ENCODE results near the gene PPP1R9A.
A peak's percentile ranks its signal among the peaks of the same experiment; 100 is the strongest.

Gene PPP1R9A

DNA sequence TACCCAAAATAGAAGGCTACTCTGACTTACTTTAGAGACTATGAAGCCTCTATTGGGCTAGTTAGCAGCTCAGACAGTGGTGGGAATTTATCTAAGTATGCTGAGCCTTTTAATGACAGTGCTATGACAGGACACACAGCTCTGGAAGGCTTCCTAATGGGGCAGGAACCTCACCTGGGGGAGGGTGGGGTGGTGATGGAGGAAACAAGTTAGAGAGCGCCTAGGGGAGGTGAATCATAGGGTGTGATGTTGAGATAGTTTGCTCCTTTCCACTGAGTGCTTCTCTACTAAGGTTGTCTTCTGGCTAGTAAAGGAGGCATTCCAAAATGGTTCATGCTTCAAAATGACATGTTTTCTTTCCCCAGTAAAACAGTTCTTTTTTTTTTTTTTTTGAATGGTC, 42.1 kb downstream of the PPP1R9A start:
- Histone ChIP-seq H3K9me3 (ENCODE audit: control insufficient read depth in 2 of 2, low read length in 2 of 2) (no peaks in the 10 kb centered on the region), H3K4me3 (ENCODE audit: low read length in 2 of 2) (no peak overlapping the region), H3K27ac (ENCODE audit: low read length) (no peak overlapping the region)

DNA sequence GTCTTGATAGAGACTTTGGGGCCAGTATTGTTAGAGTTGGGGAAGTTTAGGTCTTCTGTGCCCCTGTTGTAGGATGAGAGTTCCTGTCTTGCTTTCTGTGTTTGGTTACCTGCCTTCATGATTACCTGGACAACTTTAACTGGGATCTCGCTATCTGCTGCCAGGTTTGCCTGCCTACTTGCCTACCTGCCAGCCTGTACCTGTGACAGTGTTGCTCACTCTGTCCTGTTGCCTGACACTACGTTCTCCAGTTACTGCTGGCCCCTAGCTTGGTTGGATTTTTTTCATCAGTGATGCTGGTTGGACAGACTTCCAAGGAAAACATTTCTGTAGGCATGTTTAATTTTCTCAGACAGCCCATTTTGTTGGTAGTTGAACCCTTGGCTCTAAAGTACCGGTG, 48.4 kb downstream of the PPP1R9A start:
- Histone ChIP-seq H3K4me3 (ENCODE audit: low read length in 2 of 2) (no peak overlapping the region), H3K27ac (ENCODE audit: low read length) (no peak overlapping the region), H3K27me3 (ENCODE audit: control insufficient read depth in 1 of 2, insufficient read depth in 2 of 2, low read length in 2 of 2) (no peaks in the 10 kb centered on the region), H3K9me3 (ENCODE audit: control insufficient read depth in 2 of 2, low read length in 2 of 2) (no peaks in the 10 kb centered on the region), H3K4me1 (ENCODE audit: control insufficient read depth, insufficient read depth, low read length) (no peaks in the 10 kb centered on the region), H3K36me3 (ENCODE audit: control insufficient read depth in 2 of 2, insufficient read depth in 2 of 2, low read length in 2 of 2) (no peaks in the 10 kb centered on the region), H3K9ac (ENCODE audit: low read length in 2 of 2) (no peak overlapping the region)

More for the DNA sequence above, 42.1 kb downstream of the PPP1R9A start:
- Histone ChIP-seq H3K9ac (ENCODE audit: low read length in 2 of 2) (no peak overlapping the region), H3K36me3 (ENCODE audit: control insufficient read depth in 2 of 2, insufficient read depth in 2 of 2, low read length in 2 of 2) (no peaks in the 10 kb centered on the region), H3K4me1 (ENCODE audit: control insufficient read depth, insufficient read depth, low read length) (no peaks in the 10 kb centered on the region), H3K27me3 (ENCODE audit: control insufficient read depth in 1 of 2, insufficient read depth in 2 of 2, low read length in 2 of 2) (no peaks in the 10 kb centered on the region)

DNA sequence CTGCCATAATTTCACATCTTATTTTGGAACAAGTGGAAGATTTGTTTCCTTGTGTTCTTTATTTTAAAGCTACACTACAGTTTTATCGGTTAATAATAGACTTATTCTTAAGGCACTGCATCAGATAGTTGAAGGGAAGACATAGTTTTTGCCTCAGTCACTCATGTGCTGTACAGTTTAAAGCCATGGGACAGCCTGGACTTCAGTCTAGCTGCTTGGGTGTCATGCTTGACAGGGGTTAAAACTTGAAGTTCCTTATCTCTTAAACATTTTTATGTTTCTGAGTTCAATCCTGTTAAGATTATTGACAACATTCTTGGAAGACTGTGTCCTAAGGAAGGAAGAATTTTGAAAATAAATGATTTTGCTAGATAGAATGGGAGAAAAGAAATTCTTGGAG, 49.7 kb downstream of the PPP1R9A start:
- H3K36me3 ChIP-seq (ENCODE audit: control insufficient read depth in 2 of 2, insufficient read depth in 2 of 2, low read length in 2 of 2), result no peaks in the 10 kb centered on the region
- H3K27ac ChIP-seq (ENCODE audit: low read length), result no peak overlapping the region
- H3K4me1 ChIP-seq (ENCODE audit: control insufficient read depth, insufficient read depth, low read length), result no peaks in the 10 kb centered on the region
- no peak overlapping the region for H3K4me3 ChIP-seq (ENCODE audit: low read length in 2 of 2)
- no peaks in the 10 kb centered on the region for H3K27me3 ChIP-seq (ENCODE audit: control insufficient read depth in 1 of 2, insufficient read depth in 2 of 2, low read length in 2 of 2)
- no peak overlapping the region for H3K9ac ChIP-seq (ENCODE audit: low read length in 2 of 2)
- H3K9me3 ChIP-seq (ENCODE audit: control insufficient read depth in 2 of 2, low read length in 2 of 2), result no peaks in the 10 kb centered on the region

DNA sequence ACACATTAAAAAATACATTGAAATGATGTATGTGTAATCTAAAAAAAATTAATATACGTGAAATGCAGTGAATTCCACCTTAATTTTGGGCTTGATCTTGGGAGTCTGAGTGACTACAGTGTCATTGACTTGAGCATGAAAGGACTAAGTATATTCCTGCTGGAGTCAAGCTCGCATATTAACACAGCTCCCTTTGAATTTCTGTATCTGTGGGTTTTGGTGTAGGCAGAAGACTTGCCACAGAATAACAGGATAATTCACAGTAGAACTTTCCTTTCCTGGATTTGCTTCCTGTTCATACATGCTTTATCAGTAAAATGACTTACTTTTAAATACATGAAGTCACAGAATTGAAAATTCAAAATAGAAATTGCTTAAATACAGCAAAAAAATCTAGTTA, 55.3 kb downstream of the PPP1R9A start:
- H3K27ac ChIP-seq (ENCODE audit: low read length), result no peak overlapping the region
- no peak overlapping the region for H3K9ac ChIP-seq (ENCODE audit: low read length in 2 of 2)
- H3K36me3 ChIP-seq (ENCODE audit: control insufficient read depth in 2 of 2, insufficient read depth in 2 of 2, low read length in 2 of 2), result no peaks in the 10 kb centered on the region
- no peaks in the 10 kb centered on the region for H3K9me3 ChIP-seq (ENCODE audit: control insufficient read depth in 2 of 2, low read length in 2 of 2)
- no peaks in the 10 kb centered on the region for H3K4me1 ChIP-seq (ENCODE audit: control insufficient read depth, insufficient read depth, low read length)
- H3K4me3 ChIP-seq (ENCODE audit: low read length in 2 of 2), result no peak overlapping the region
- no peaks in the 10 kb centered on the region for H3K27me3 ChIP-seq (ENCODE audit: control insufficient read depth in 1 of 2, insufficient read depth in 2 of 2, low read length in 2 of 2)

DNA sequence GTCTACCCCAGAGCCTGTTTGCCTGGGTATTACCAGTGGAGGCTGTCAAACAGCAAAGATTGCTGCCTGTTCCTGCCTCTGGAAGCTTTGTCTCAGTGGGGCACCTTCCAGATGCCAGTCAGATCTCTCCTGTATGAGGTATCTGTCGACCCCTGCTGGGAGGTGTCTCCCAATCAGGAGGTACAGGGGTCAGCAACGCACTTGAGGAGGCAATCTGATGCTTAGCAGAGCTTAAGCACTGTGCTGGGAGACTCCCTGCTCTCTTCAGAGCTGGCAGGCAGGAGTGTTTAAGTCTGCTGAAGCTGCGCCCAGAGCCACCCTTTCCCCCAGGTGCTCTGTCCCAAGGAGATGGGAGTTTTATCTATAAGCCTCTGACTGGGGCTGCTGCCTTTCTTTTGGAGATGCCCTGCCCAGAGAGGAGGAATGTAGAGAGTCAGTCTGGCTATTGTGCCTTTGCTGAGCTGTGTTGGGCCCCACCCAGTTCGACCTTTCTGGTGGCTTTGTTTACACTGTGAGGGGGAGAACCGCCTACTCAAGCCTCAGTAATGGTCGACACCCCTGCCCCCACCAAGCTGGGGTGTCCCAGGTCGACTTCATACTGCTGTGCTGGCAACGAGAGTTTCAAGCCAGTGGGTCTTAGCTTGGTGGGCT, 62.2 kb downstream of the PPP1R9A start:
- H3K9ac ChIP-seq (ENCODE audit: low read length in 2 of 2), result no peak overlapping the region
- no peaks in the 10 kb centered on the region for H3K36me3 ChIP-seq (ENCODE audit: control insufficient read depth in 2 of 2, insufficient read depth in 2 of 2, low read length in 2 of 2)
- H3K4me3 ChIP-seq (ENCODE audit: low read length in 2 of 2), result no peak overlapping the region
- H3K4me1 ChIP-seq (ENCODE audit: control insufficient read depth, insufficient read depth, low read length), result peaks cover 23% of the 10 kb centered on the region
- no peaks in the 10 kb centered on the region for H3K9me3 ChIP-seq (ENCODE audit: control insufficient read depth in 2 of 2, low read length in 2 of 2)
- no peaks in the 10 kb centered on the region for H3K27me3 ChIP-seq (ENCODE audit: control insufficient read depth in 1 of 2, insufficient read depth in 2 of 2, low read length in 2 of 2)
- no peak overlapping the region for H3K27ac ChIP-seq (ENCODE audit: low read length)

DNA sequence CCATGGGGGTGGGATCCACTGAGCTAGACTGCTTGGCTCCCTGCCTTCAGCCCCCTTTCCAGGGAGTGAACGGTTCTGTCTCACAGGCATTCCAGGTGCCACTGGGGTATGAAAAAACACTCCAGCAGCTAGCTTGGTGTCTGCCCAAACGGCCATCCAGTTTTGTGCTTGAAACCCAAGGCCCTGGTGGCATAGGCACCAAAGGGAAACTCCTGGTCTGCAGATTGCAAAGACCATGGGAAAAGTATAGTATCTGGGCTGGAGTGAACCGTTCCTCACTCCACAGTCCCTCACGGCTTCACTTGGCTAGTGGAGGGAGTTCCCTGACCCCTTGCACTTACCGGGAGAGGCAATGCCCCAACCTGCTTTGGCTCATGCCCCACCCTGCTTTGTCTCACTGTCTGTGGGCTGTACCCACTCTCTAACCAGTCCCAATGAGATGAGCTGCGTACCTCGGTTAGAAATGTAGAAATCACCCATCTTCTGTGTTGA, 62.7 kb downstream of the PPP1R9A start:
- Histone ChIP-seq H3K9ac (ENCODE audit: low read length in 2 of 2) (no peak overlapping the region), H3K9me3 (ENCODE audit: control insufficient read depth in 2 of 2, low read length in 2 of 2) (no peaks in the 10 kb centered on the region), H3K27me3 (ENCODE audit: control insufficient read depth in 1 of 2, insufficient read depth in 2 of 2, low read length in 2 of 2) (no peaks in the 10 kb centered on the region), H3K4me1 (ENCODE audit: control insufficient read depth, insufficient read depth, low read length) (peaks cover 23% of the 10 kb centered on the region), H3K27ac (ENCODE audit: low read length) (no peak overlapping the region), H3K4me3 (ENCODE audit: low read length in 2 of 2) (no peak overlapping the region), H3K36me3 (ENCODE audit: control insufficient read depth in 2 of 2, insufficient read depth in 2 of 2, low read length in 2 of 2) (no peaks in the 10 kb centered on the region)

DNA sequence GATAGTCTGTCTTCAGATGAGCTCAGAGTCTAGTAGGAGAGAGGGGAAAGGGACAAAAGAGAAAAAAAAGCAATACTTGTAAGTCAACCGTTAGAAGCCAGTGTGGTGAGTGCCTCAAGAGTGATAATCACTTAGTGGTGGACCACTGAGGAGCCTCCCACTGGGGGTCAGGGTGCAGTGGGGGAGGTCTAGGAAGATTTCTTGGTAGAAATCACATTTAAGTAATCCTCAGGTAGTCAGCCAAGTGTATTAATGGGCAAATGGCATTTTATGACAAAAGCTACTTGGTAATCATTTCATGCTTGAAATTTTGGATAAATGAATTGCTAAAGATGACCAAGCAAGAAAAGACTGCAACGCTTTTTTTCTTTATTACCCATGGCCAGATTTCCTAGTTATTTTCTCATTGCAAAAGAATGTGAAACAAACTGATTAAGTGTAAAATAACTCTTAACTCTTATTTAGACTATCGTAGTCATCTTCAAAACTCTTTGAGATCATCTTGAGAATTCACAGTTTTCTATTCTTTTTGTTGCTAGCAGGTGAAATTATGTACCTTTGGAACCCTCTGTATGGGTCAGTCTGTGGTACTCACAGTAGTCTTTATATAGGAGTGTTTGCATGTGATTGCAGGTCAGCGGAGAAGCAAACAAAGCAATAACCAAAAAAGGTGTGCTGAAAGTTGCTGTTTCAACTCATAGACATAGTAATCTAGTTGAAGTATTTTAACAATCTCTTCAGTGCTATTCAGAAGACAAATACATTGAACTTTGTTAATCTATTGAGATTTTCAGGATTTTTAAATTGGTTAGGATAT, 63.9 kb downstream of the PPP1R9A start:
- Histone ChIP-seq H3K36me3 (ENCODE audit: control insufficient read depth in 2 of 2, insufficient read depth in 2 of 2, low read length in 2 of 2) (no peaks in the 10 kb centered on the region), H3K9ac (ENCODE audit: low read length in 2 of 2) (no peak overlapping the region), H3K27me3 (ENCODE audit: control insufficient read depth in 1 of 2, insufficient read depth in 2 of 2, low read length in 2 of 2) (no peaks in the 10 kb centered on the region), H3K9me3 (ENCODE audit: control insufficient read depth in 2 of 2, low read length in 2 of 2) (no peaks in the 10 kb centered on the region), H3K27ac (ENCODE audit: low read length) (no peak overlapping the region), H3K4me1 (ENCODE audit: control insufficient read depth, insufficient read depth, low read length) (peaks cover 23% of the 10 kb centered on the region), H3K4me3 (ENCODE audit: low read length in 2 of 2) (no peak overlapping the region)

DNA sequence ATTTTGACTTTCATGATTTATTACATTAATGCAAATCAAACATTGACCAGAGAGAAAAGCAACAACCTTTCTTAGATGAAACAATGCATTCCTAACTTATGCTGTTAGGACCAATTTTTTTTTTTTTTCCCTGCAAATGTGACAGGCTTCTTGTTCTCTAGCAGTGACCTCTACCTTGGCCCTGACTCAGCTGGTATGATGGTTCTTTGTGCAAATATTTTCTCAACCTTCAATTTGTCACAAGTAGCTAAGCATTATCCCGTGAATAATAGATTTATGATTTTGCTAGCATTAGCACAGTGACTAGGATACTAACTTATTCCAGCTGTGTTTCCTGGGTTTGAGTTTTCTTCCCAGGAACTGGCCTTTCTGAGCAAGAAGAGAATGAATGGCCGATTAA, 64.9 kb downstream of the PPP1R9A start:
- Histone ChIP-seq H3K36me3 (ENCODE audit: control insufficient read depth in 2 of 2, insufficient read depth in 2 of 2, low read length in 2 of 2) (no peaks in the 10 kb centered on the region), H3K9ac (ENCODE audit: low read length in 2 of 2) (no peak overlapping the region), H3K9me3 (ENCODE audit: control insufficient read depth in 2 of 2, low read length in 2 of 2) (no peaks in the 10 kb centered on the region), H3K4me1 (ENCODE audit: control insufficient read depth, insufficient read depth, low read length) (peaks cover 23% of the 10 kb centered on the region), H3K27ac (ENCODE audit: low read length) (no peak overlapping the region), H3K27me3 (ENCODE audit: control insufficient read depth in 1 of 2, insufficient read depth in 2 of 2, low read length in 2 of 2) (no peaks in the 10 kb centered on the region), H3K4me3 (ENCODE audit: low read length in 2 of 2) (no peak overlapping the region)

DNA sequence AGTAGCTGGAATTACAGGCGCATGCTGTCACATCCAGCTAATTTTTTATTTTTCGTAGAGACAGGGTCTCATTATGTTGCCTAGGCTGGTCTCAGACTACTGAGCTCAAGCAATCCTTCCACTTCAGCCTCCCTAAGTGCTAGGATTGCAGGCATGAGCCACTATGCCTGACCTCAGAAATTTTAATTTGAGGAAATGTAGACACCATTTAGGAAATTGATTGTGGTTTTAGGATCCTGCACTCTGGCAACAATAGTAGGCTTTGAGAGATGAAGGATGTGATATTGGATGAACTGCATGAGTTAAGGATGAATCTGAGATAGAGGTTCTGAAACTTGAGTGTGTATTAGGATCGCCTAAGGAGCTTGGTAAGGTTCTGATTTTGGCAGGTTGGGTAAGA, 66.5 kb downstream of the PPP1R9A start:
- Histone ChIP-seq H3K9ac (ENCODE audit: low read length in 2 of 2) (no peak overlapping the region), H3K9me3 (ENCODE audit: control insufficient read depth in 2 of 2, low read length in 2 of 2) (no peaks in the 10 kb centered on the region), H3K4me1 (ENCODE audit: control insufficient read depth, insufficient read depth, low read length) (peaks cover 23% of the 10 kb centered on the region), H3K27me3 (ENCODE audit: control insufficient read depth in 1 of 2, insufficient read depth in 2 of 2, low read length in 2 of 2) (no peaks in the 10 kb centered on the region), H3K36me3 (ENCODE audit: control insufficient read depth in 2 of 2, insufficient read depth in 2 of 2, low read length in 2 of 2) (no peaks in the 10 kb centered on the region), H3K27ac (ENCODE audit: low read length) (no peak overlapping the region), H3K4me3 (ENCODE audit: low read length in 2 of 2) (no peak overlapping the region)

DNA sequence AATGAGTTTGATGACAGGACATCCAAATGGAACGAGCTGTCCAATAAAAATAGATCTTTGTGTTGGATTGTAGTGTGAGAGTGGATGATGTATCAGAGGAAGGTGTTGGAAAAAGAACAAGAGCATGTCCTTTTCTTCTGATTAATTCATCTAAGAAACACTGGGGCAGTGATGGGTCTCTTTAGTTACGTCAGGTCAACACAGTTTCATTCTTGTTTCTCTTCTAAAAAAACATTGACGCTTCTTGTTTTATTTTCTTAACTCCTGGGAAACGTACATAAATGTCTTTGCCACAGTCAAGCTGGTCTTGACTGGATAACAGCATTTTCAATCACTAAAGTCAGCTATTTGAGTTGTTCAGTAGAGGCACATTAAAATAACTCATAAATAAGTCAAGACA, 67.0 kb downstream of the PPP1R9A start:
- H3K36me3 ChIP-seq (ENCODE audit: control insufficient read depth in 2 of 2, insufficient read depth in 2 of 2, low read length in 2 of 2), result no peaks in the 10 kb centered on the region
- peaks cover 20% of the 10 kb centered on the region for H3K4me1 ChIP-seq (ENCODE audit: control insufficient read depth, insufficient read depth, low read length)
- peak overlapping the region; percentile 25 for H3K27ac ChIP-seq (ENCODE audit: low read length)
- no peaks in the 10 kb centered on the region for H3K27me3 ChIP-seq (ENCODE audit: control insufficient read depth in 1 of 2, insufficient read depth in 2 of 2, low read length in 2 of 2)
- no peaks in the 10 kb centered on the region for H3K9me3 ChIP-seq (ENCODE audit: control insufficient read depth in 2 of 2, low read length in 2 of 2)
- no peak overlapping the region for H3K4me3 ChIP-seq (ENCODE audit: low read length in 2 of 2)
- H3K9ac ChIP-seq (ENCODE audit: low read length in 2 of 2), result no peak overlapping the region

DNA sequence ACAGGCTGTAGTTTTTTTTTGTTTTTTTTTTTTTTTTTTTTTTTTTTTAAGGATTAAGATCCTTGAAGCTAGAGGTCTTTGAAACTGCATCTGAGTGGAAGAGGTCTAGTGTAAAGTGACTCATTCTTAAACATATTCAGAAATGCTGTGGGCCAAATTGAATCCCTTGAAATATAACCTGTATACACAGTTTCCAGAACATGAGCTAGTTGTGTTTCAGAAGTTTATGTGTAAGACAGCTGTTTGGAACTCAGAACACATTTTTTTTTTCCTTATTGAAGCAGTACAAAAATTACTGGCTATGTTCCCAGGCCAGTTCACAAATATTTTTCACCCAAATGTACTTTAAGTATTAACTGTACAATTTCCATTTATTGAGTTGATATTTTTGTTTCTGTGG, 67.9 kb downstream of the PPP1R9A start:
- Histone ChIP-seq H3K4me3 (ENCODE audit: low read length in 2 of 2) (no peak overlapping the region), H3K9ac (ENCODE audit: low read length in 2 of 2) (no peak overlapping the region), H3K27ac (ENCODE audit: low read length) (no peak overlapping the region), H3K9me3 (ENCODE audit: control insufficient read depth in 2 of 2, low read length in 2 of 2) (no peaks in the 10 kb centered on the region), H3K27me3 (ENCODE audit: control insufficient read depth in 1 of 2, insufficient read depth in 2 of 2, low read length in 2 of 2) (no peaks in the 10 kb centered on the region), H3K36me3 (ENCODE audit: control insufficient read depth in 2 of 2, insufficient read depth in 2 of 2, low read length in 2 of 2) (no peaks in the 10 kb centered on the region), H3K4me1 (ENCODE audit: control insufficient read depth, insufficient read depth, low read length) (peaks cover 18% of the 10 kb centered on the region)
